ENCODE measurements around the gene CACFD1.

The CACFD1 gene

DNA sequence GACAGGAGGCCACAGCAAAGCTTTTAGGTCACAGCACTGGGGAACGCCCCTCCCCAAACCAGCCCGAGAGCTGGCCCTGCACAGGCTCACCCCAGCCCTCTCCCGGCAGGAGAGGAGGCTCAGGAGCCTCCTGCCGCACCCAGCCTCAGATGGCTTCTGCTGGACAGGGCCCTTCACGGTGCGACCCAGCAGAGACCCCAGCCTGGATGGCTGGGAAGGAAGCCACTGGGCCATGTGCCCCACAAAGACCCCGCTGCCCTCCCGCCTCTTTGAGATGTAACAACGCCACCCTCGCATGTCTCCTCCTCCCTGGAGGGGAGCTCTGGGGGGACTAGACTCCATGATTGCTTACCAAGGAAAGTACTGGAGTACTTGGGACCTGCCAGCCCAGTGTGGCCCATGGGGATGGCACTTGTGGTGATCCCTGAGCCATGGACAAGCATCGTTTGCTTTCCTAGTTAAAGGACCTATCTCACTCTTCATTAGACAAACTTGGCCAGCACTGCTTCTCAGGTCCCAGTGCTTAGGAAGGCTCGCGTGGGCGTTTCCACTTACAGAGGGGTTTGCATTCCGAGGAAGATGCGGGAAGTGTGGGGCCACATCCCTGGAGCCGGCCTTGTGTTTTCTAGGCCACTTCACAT lies 56.0 kb downstream of the CACFD1 start:
- DNase-seq = no peak

DNA sequence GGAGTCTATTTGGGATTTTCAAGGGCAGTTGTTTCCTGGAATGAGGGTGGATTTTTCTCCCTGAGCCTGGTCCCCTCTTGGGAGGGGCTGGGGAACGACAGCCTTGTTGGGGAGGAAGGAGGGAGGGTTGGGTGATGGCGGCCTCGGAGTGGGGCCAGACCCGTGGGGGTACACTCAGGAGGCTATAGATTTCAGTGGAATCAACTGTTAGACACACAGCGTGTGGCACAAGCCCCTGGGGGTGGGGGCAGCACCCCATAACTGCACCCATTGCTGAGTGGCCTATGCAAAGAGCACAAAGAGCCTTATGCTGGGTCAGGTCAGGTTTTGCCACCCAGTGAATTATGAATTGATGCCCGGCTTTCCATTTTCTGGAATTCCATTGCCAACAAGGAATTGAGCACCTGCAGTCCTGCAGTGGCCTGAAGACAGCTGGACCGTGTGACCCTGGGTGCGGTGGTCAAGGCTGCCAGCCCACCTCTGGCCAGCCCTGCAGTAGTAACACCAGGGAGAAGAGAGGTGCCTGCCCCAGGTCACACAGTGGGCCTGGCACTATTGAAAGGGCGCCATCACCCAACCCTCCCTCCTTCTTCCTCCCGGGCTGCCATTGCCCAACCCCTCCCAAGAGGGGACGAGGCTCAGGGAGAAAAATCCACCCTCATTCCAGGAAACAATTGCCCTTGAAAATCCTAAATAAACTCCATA lies 56.6 kb downstream of the CACFD1 start:
- DNase-seq = no peak

DNA sequence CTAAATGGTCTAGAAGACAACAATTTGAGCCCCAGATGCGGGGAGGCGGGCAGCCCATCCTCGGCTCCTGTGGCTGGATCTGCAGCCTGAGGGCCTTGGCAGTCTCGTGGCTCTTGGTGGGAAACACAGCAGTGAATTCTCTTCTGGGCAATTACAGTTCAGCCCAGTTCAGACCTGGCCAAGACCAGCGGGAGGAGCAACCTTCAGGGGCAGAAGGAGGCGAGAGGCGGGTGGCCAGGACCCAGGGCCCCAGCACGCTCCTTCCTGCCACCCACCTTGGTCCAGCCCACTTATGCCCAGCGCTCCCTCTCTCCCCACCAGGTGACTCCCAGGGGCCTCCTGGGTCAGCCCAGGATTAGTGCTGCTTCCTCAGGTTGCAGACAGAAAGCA lies 57.2 kb downstream of the CACFD1 start:
- DNase-seq = no peak

DNA sequence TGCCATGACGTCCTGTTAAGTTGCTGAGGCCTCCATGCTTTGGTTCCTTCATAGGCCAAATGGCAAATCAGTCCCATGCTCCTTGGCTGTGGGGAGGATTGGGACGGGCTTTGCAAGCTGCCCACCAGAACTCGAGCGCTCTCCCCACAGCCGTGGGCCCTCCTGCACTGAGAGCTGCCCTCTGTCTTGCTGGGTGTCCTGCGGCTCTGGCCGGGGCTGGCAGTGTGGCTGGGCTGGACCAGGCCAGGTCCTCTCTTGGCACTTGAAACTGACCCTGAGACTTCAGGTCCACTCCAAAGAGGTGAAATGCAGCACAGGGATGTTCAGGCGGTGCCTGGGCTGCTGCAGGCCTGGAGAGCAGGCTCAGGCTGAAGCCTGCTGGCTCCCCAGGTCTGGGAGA lies 57.9 kb downstream of the CACFD1 start:
- DNase-seq = no peak

DNA sequence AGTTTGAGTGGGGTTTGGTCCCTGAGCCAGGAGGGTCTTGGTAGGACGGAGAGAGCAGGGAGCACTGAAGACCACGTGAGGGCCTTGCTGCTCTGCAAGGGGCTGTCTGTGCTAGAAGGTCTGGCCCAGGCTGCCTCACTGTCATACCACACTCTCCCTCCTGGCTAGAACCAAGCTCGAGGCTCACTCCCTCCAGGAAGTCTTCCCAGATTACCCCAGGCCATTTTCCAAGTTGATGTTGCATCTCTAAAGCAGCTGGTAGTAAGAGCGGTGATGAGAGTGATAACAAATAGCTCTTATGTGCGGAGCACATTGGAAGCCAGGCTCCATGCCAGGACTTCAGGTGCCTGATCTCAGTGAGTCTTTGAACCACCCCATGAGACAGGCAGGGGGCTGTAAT lies 58.4 kb downstream of the CACFD1 start:
- DNase-seq = no peak

DNA sequence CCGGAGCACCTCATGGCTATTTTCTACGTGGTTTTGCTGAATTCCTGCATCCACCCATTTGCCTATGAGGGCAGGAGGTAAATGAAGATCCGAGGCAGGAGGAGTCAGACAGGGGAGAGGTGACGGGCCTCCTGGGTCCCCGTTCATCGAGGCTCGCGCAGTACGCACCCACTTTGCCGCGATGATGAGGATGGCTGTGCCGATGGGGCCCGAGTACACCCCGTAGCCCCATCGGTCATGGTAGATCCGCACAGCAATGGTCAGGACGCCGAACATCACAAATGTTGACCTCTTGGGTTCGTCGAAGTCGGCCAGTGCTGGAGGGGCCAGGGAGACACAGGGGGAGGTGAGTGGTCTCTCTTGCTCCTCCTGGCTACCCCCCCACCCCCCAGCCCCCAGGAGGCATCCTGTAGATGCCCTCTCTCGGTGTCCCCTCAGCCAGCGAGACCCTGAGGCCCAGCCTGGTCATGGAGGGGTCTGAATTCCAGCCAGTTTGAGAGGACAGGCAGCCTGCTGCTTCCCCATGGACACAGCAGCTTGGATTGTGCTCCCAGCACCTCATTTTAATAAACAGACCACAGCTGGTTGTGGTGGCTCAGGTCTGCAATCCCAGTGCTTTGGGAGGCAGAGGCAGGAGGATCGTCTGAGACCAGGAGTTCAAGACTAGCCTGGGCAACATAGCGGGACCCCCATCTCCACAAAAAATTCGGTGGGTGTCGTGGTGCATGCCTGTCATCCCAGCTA lies 59.1 kb downstream of the CACFD1 start:
- DNase-seq = no peak

DNA sequence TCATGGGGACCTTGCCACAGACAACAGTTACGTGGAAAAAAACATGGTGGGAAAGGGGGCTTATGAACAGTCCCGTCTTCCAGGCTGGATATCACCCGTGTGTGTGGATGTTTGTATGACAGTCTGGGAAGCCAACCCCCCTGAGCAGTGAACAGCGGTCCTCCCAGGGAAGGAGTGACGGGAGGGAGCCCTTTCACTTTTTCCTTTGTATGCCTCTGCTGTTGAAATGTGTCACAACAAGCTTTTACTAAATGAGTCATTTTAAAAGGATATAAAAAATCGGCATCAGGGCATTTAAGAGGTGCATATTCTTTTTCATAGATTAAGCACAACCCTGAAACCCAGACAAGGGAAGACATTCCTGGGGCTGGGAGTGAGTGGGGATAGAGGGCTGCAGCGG lies 59.9 kb downstream of the CACFD1 start:
- no peak for DNase-seq

DNA sequence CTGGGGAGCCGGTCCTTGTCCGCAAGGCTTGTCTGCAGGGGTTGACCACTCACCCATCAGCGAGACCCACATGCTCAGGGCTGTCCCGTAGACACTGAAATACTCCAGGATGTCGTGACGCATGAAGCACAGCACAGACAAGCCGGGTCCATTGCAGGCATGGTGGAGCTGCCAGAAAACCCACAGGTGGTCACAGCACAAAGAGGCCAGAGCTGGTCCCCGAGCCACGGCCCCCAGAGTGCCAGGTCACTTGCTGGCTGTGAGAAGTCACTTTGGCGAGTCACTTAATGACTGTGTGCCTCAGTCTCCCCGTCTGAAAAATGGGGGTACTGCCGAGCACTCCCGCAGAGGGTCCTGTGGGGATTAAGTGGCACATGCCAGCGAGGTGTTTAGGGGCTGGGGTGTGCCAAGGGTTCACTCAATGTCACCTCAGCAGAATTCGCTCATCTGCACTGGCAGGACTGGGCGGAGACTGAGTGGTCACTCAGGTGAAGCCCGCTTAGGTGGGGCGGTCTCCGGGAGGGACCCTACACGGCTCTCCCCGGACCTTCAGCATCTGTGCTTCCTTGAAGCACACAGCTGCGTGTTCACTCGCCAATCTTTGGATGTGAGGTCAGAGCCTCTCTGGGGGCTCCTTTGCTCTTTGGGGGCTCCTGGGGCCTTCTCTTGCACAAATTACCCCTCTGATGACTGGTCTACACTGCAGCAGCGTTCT lies 60.5 kb downstream of the CACFD1 start:
- DNase-seq = no peak
